A549 (cell line): ENCODE data around the gene ADARB2. TPM values are rescaled to one million over a fixed set of nuclear protein-coding genes. Genes with fewer than 3 reads are reported as not detected.

ENCODE experiments used
- ATAC-seq, 2 experiments: fragments of 200-7000 bp in 1 of 2; fragments of >200 bp in 1 of 2; cut with Nextera tagmentation in 1 of 2; cut with Tn5 transposase in 1 of 2; 3 replicates each; pipeline versions ENCODE4 v1.8.0 to v1.9.1; 2018 to 2020; ENCODE audit warnings: mild to moderate bottlenecking in 1 of 2, moderate library complexity in 1 of 2
- CTCF ChIA-PET: fragments of 300-600 bp; sonication (Branson Sonifier 250); formaldehyde crosslinking; extraction: SDS; loops from one replicate; lab custom pipeline; 2021; ENCODE audit warnings: antibody characterized with exemption, inconsistent platforms; lab: Yijun Ruan, JAX
- POLR2A ChIA-PET: fragments of 350-600 bp; formaldehyde crosslinking; extraction: SDS; loops from one replicate; lab custom pipeline; 2021; ENCODE audit warnings: antibody characterized with exemption, inconsistent platforms; lab: Yijun Ruan, JAX
- DNase-seq, 2 experiments: peaks; one replicate each; pipeline versions ENCODE4 v3.0.0 to v3.0.0-alpha.2; 2011 to 2016; ENCODE audit warnings: low read depth in 1 of 2, low spot score in 1 of 2
- FAIRE-seq: peaks from 2 replicates; lab custom pipeline; 2011; peaks lifted over from hg19 to GRCh38; lab: Jason Lieb, UNC
- H3K27ac ChIP-seq, 2 experiments: fragments of >200 bp; sonication (Bioruptor Twin); formaldehyde crosslinking; 3 replicates each; pipeline ENCODE4 v1.5.1; 2016 to 2017
- H3K4me1 ChIP-seq: fragments of >200 bp; sonication (Bioruptor Twin); formaldehyde crosslinking; 3 replicates; pipeline ENCODE4 v1.6.1; 2016
- H3K4me2 ChIP-seq: fragments of >200 bp; sonication (Bioruptor Twin); formaldehyde crosslinking; 3 replicates; pipeline ENCODE4 v1.6.1; 2016
- H3K4me3 ChIP-seq: fragments of >200 bp; sonication (Bioruptor Twin); formaldehyde crosslinking; 3 replicates; pipeline ENCODE4 v1.5.1; 2016
- H3K9me3 ChIP-seq: fragments of >200 bp; sonication (Bioruptor Twin); formaldehyde crosslinking; 3 replicates; pipeline ENCODE4 v1.6.1; 2016
- CEBPB ChIP-seq, 2 experiments: fragments of >200 bp in 1 of 2; sonication (Bioruptor Twin) in 1 of 2; formaldehyde crosslinking in 1 of 2; IDR thresholded peaks; 2 replicates each; pipeline ENCODE4 v1.6.1; 2012 to 2016
- CHD2 ChIP-seq: fragments of 150-350 bp; IDR thresholded peaks from 2 replicates; pipeline ENCODE4 v1.6.1; 2014; ENCODE audit warnings: low read length; ENCODE audit not compliant: partially characterized antibody
- CHD4 ChIP-seq: fragments of 200-600 bp; sonication (generic); IDR thresholded peaks from 2 replicates; pipeline ENCODE4 v1.6.1; 2016; ENCODE audit warnings: antibody characterized with exemption, mild to moderate bottlenecking, borderline replicate concordance
- EHF ChIP-seq: fragments of 250-450 bp; sonication (Bioruptor Pico); IDR thresholded peaks from 2 replicates; pipeline ENCODE4 v1.5.0; 2020; ENCODE audit warnings: mild to moderate bottlenecking
- EP300 ChIP-seq, 2 experiments: fragments of >200 bp; sonication (Bioruptor Twin); formaldehyde crosslinking; IDR thresholded peaks; 2 replicates in 1 of 2; 3 replicates in 1 of 2; pipeline ENCODE4 v1.6.1; 2016 to 2017
- FOSB ChIP-seq: fragments of 250-450 bp; sonication (Bioruptor Pico); IDR thresholded peaks from 2 replicates; pipeline ENCODE4 v1.5.0; 2020; ENCODE audit warnings: mild to moderate bottlenecking, moderate library complexity
- FOXS1 ChIP-seq: fragments of 250-450 bp; sonication (Bioruptor Pico); IDR thresholded peaks from 2 replicates; pipeline ENCODE4 v1.5.0; 2020; ENCODE audit warnings: mild to moderate bottlenecking, moderate library complexity
- JUN ChIP-seq, 2 experiments: fragments of >200 bp; sonication (Bioruptor Twin); formaldehyde crosslinking; IDR thresholded peaks; 2 replicates in 1 of 2; 3 replicates in 1 of 2; pipeline ENCODE4 v1.6.1; 2016 to 2017
- KDM1A ChIP-seq: fragments of 200-600 bp; sonication (generic); IDR thresholded peaks from 2 replicates; pipeline ENCODE4 v1.6.1; 2016; ENCODE audit warnings: low read depth, mild to moderate bottlenecking
- MAFK ChIP-seq: fragments of 450-650 bp; IDR thresholded peaks from 2 replicates; pipeline ENCODE4 v1.6.1; 2014; ENCODE audit not compliant: partially characterized antibody
- MAZ ChIP-seq: fragments of 150-350 bp; IDR thresholded peaks from 2 replicates; pipeline ENCODE4 v1.6.1; 2014; ENCODE audit warnings: antibody characterized with exemption, low read depth, low read length, borderline replicate concordance
- MYC ChIP-seq: IDR thresholded peaks from 2 replicates; pipeline ENCODE4 v1.6.1; 2012; ENCODE audit warnings: mild to moderate bottlenecking, inconsistent platforms, low read length, improper control_type of control experiment, borderline replicate concordance
- PHF8 ChIP-seq: fragments of 200-600 bp; sonication (generic); IDR thresholded peaks from 2 replicates; pipeline ENCODE4 v1.6.1; 2016; ENCODE audit warnings: low read depth, mild to moderate bottlenecking, antibody characterized with exemption, moderate library complexity, borderline replicate concordance
- POLR2AphosphoS2 ChIP-seq: conservative IDR thresholded peaks from 2 replicates; pipeline ENCODE4 v1.6.1; 2012; ENCODE audit warnings: low read length, improper control_type of control experiment, inconsistent platforms
- RNF2 ChIP-seq: fragments of 200-600 bp; sonication (generic); IDR thresholded peaks from 2 replicates; pipeline ENCODE4 v1.6.1; 2016; ENCODE audit warnings: low read depth, mild to moderate bottlenecking, antibody characterized with exemption, moderate library complexity, borderline replicate concordance
- TP53 ChIP-seq: fragments of 250-450 bp; sonication (Bioruptor Pico); IDR thresholded peaks from 2 replicates; pipeline ENCODE4 v1.5.0; 2021; ENCODE audit warnings: mild to moderate bottlenecking, moderate library complexity
- ZC3H11A ChIP-seq: fragments of 450-650 bp; IDR thresholded peaks from 2 replicates; pipeline ENCODE4 v1.6.1; 2014; ENCODE audit warnings: antibody characterized with exemption, mild to moderate bottlenecking
- ZNF302 ChIP-seq: fragments of 250-450 bp; sonication (Bioruptor Pico); IDR thresholded peaks from 2 replicates; pipeline ENCODE4 v1.9.0; 2021; ENCODE audit warnings: inconsistent platforms, mild to moderate bottlenecking, moderate library complexity
- ZSCAN20 ChIP-seq: fragments of 250-450 bp; sonication (Bioruptor Pico); IDR thresholded peaks from 2 replicates; pipeline ENCODE4 v1.8.0; 2022; ENCODE audit warnings: mild to moderate bottlenecking, moderate library complexity
- WGBS: methylation state at CpG from one replicate; pipeline ENCODE4 v1.1.6; 2017; ENCODE audit errors: missing lambda C conversion rate; 5-methylcytosine and 5-hydroxymethylcytosine counted together
- polyA plus RNA-seq, 4 experiments: library from polyadenylated mRNA; depleted of rRNA in 3 of 4; stranded (reverse); fragments of >200 nt; fragmentation: RNase III in 1 of 4; extraction: RNeasy Plus Mini Kit Qiagen cat#74134 plus additional on column Dnase treatment in 1 of 4; gene quantifications; 2 replicates in 3 of 4; 3 replicates in 1 of 4; pipeline ENCODE4 v1.2.3, GENCODE V29; 2011 to 2017
- TF ChIP-seq, protein P1 (sequence below): IDR thresholded peaks from 2 replicates; pipeline ENCODE4 v1.6.1; 2012
- TF ChIP-seq, protein P2 (sequence below): fragments of 150-350 bp; IDR thresholded peaks from 2 replicates; pipeline ENCODE4 v1.6.1; 2014; ENCODE audit warnings: low read depth, mild to moderate bottlenecking, low read length
- TF ChIP-seq, protein P3 (sequence below): fragments of 200-600 bp; sonication (generic); IDR thresholded peaks from 2 replicates; pipeline ENCODE4 v1.6.1; 2016; ENCODE audit warnings: antibody characterized with exemption, mild to moderate bottlenecking, moderate library complexity
- TF ChIP-seq, protein P4 (sequence below): fragments of >200 bp; sonication (Bioruptor Twin); formaldehyde crosslinking; IDR thresholded peaks from 3 replicates; pipeline ENCODE4 v1.5.1; 2016
- TF ChIP-seq, protein P5 (sequence below): IDR thresholded peaks from 2 replicates; pipeline ENCODE4 v1.6.1; 2012

The ADARB2 gene
- polyA plus RNA-seq, 2 of the 4 experiments (the other 2 are of a cell fraction) = not detected

DNA sequence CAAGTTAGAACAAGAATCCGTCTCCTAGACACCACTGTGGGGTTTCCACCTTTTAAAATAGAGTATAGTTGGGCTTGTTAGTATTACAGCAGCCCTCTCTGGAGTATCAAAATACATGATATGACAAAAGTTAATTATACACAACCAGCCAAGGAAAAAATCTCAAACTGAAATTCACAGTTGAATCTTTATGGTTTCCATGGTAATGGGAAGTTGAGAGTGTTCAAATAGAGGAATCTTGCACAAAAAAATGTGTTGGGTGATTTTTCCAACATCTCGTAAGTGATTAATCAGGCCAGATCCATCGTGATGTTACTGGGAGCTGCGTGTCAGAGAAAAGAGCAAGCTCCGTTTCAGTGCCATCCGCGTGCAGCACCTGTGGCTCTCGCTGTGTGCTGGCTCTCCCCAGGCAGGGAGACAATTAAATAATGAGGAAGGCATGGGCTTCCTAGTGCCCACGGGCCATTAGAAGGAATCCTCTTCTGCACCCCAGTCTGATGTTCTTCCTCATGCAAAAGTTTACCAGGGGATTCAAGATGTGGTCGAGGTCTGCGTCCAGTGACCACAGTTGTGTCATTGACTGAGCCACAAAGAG is 41.1 kb upstream of the ADARB2 start:
- Histone ChIP-seq H3K9me3 (no peaks in the 10 kb centered on the region), H3K27ac (no peak overlapping the region), H3K4me3 (no peak overlapping the region), H3K4me1 (no peaks in the 10 kb centered on the region), H3K4me2 (no peak overlapping the region)
- ATAC-seq = no peak
- ChIA-PET POLR2A (no interaction called here), CTCF (no interaction called here)
- no peak for DNase-seq
- FAIRE-seq = no peak
- WGBS = 37% methylated on average over 11 of the region's 11 CpGs
- no peak for TF ChIP-seq FOXS1
- no peak for TF ChIP-seq FOSB
- TF ChIP-seq JUN (IDR thresholded peaks at IDR 0.05) = no peak
- TF ChIP-seq KDM1A = no peak
- TF ChIP-seq, protein P1, sequence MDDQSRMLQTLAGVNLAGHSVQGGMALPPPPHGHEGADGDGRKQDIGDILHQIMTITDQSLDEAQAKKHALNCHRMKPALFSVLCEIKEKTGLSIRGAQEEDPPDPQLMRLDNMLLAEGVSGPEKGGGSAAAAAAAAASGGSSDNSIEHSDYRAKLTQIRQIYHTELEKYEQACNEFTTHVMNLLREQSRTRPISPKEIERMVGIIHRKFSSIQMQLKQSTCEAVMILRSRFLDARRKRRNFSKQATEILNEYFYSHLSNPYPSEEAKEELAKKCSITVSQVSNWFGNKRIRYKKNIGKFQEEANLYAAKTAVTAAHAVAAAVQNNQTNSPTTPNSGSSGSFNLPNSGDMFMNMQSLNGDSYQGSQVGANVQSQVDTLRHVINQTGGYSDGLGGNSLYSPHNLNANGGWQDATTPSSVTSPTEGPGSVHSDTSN = no peak
- no peak for TF ChIP-seq CHD2
- TF ChIP-seq TP53 (CRISPR knock-in tag) = no peak
- TF ChIP-seq ZSCAN20 = no peak
- TF ChIP-seq, protein P2, sequence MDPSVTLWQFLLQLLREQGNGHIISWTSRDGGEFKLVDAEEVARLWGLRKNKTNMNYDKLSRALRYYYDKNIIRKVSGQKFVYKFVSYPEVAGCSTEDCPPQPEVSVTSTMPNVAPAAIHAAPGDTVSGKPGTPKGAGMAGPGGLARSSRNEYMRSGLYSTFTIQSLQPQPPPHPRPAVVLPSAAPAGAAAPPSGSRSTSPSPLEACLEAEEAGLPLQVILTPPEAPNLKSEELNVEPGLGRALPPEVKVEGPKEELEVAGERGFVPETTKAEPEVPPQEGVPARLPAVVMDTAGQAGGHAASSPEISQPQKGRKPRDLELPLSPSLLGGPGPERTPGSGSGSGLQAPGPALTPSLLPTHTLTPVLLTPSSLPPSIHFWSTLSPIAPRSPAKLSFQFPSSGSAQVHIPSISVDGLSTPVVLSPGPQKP = no peak
- no peak for TF ChIP-seq CEBPB (IDR thresholded peaks at IDR 0.05)
- TF ChIP-seq EP300 (IDR thresholded peaks at IDR 0.05) = no peak
- TF ChIP-seq CHD4 = no peak
- no peak for TF ChIP-seq EHF
- TF ChIP-seq MAFK = no peak
- TF ChIP-seq, protein P3, sequence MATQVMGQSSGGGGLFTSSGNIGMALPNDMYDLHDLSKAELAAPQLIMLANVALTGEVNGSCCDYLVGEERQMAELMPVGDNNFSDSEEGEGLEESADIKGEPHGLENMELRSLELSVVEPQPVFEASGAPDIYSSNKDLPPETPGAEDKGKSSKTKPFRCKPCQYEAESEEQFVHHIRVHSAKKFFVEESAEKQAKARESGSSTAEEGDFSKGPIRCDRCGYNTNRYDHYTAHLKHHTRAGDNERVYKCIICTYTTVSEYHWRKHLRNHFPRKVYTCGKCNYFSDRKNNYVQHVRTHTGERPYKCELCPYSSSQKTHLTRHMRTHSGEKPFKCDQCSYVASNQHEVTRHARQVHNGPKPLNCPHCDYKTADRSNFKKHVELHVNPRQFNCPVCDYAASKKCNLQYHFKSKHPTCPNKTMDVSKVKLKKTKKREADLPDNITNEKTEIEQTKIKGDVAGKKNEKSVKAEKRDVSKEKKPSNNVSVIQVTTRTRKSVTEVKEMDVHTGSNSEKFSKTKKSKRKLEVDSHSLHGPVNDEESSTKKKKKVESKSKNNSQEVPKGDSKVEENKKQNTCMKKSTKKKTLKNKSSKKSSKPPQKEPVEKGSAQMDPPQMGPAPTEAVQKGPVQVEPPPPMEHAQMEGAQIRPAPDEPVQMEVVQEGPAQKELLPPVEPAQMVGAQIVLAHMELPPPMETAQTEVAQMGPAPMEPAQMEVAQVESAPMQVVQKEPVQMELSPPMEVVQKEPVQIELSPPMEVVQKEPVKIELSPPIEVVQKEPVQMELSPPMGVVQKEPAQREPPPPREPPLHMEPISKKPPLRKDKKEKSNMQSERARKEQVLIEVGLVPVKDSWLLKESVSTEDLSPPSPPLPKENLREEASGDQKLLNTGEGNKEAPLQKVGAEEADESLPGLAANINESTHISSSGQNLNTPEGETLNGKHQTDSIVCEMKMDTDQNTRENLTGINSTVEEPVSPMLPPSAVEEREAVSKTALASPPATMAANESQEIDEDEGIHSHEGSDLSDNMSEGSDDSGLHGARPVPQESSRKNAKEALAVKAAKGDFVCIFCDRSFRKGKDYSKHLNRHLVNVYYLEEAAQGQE = no peak
- no peak for TF ChIP-seq MYC
- no peak for TF ChIP-seq PHF8
- no peak for TF ChIP-seq ZC3H11A
- TF ChIP-seq, all 56 proteins: peak for 0

DNA sequence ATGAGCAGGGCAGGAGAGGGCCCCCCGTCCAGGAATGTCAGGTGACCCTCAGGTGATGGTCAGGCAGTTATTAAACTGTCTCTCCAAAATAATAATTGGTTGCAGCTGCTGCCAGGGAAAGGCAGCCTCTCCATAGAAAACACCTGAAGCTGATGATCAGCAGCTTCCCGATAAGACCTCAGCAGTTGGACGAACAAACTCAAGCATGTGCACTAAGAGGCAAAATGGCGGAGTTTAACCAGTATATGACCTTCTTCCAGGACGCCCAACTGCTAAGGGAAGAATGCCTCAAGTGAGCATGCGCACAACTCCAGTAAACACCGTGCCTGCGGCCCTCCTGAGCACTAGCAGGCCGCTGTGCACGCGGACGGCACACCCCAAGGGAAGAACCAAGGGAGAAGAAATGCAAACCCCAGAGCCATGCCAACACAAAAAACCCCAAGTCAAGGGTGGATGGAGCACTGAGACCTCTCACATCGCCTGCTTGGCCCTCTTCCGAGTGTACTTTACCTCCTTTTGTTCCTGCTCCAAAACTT is 38.9 kb upstream of the ADARB2 start:
- POLR2A ChIA-PET = no interaction called here
- Histone ChIP-seq H3K4me2 (no peak overlapping the region), H3K4me3 (no peak overlapping the region), H3K27ac (no peak overlapping the region), H3K9me3 (no peaks in the 10 kb centered on the region), H3K4me1 (no peaks in the 10 kb centered on the region)
- no peak for FAIRE-seq
- TF ChIP-seq RNF2 (no peak), CHD2 (no peak), CHD4 (no peak), ZNF302 (no peak), PHF8 (no peak), MAZ (no peak), MAFK (no peak), POLR2AphosphoS2 (no peak), JUN (IDR thresholded peaks at IDR 0.05) (no peak)
- TF ChIP-seq, protein P4, sequence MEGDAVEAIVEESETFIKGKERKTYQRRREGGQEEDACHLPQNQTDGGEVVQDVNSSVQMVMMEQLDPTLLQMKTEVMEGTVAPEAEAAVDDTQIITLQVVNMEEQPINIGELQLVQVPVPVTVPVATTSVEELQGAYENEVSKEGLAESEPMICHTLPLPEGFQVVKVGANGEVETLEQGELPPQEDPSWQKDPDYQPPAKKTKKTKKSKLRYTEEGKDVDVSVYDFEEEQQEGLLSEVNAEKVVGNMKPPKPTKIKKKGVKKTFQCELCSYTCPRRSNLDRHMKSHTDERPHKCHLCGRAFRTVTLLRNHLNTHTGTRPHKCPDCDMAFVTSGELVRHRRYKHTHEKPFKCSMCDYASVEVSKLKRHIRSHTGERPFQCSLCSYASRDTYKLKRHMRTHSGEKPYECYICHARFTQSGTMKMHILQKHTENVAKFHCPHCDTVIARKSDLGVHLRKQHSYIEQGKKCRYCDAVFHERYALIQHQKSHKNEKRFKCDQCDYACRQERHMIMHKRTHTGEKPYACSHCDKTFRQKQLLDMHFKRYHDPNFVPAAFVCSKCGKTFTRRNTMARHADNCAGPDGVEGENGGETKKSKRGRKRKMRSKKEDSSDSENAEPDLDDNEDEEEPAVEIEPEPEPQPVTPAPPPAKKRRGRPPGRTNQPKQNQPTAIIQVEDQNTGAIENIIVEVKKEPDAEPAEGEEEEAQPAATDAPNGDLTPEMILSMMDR = no peak
- TF ChIP-seq, protein P5, sequence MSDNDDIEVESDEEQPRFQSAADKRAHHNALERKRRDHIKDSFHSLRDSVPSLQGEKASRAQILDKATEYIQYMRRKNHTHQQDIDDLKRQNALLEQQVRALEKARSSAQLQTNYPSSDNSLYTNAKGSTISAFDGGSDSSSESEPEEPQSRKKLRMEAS = no peak
- CTCF ChIA-PET = interaction anchor here (0.6 kb wide), 1 partner anchor 22 kb away, joined by 3 read pairs; no protein-coding TSS in a partner anchor
- WGBS = 22% methylated on average over 14 of the region's 14 CpGs
- no peak for ATAC-seq
- DNase-seq = no peak
